Superior temporal gyrus (tissue), 1 donor: Measurements from ENCODE around the gene NRXN3.

Experiments used
- DNase-seq: peaks from one replicate; pipeline ENCODE4 v3.0.0-alpha.2; 2016; ENCODE audit errors: extremely low spot score

Gene NRXN3

GRCh38 chr14:78170203-78170602 lies at the start of gene NRXN3:
Gene NRXN3 (plus strand): TSS chr14:78170373. CDS start chr14:78243094, 72,721 bp downstream.
- peak; percentile 51 for DNase-seq

DNA sequence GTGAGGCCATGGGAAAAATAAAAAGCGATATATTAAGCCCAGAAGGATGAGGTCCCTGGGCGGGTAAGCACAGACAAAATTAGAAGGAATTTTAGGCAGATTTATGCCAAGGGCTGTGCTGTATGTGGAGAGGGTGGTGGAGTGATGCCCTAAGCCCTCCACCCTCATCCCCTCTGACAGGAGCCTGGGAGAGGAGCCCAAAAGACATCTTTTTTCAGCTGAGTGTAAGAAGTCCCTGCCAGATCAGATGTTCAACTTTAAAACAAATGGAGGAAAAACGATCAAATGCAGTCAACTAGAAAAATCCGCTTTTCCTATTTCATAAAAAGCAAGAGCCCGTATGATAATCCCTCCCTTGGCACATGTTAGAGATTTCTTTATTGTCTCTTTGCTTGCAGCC lies 47.7 kb upstream of the NRXN3 start:
- no peak for DNase-seq

DNA sequence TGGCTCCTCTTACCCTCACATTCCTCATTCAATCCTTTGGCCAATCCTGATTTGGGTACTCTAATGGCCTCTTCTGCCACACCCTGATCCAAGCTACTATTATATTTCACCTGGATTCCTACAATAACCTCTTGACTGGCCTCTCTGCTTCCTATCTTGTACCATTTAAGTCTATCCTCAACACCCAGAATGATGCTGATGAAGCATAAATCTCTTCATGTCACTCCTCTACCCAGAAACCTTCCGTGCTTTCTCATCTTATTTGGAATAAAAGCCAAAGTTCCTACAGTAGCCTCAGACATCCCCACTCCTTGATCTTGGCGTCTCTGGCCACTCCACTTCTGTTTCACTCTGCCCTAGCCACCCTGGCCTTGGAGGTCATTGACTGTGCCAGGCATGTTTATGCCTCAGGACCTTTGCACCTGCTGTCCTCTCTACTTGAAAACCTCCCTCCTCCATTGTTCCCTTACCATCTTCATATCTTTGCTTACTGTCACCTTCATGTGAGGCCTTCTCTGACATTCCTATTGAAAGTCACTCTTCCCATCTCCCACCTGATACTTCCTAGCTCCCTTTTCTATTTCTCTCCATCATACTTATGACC lies 46.4 kb upstream of the NRXN3 start:
- no peak for DNase-seq

DNA sequence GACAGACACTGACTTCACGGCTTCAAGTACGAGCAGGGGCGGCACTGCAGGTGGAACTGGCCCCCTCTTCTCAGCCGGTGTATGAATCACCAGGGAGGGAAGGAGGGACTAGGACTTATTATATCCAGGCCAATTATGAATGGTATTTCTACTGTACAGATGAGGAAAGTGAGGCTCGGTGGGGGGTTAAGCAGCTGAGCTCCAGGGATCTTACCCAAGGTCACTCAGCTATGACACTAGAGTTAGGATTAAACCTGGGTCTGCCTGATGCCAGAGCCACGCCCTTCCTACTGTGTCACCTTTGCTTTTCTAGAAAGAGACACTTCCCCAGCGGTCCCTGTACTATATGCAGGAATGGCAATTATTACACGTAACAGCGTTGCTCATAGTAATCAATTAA lies 42.2 kb upstream of the NRXN3 start:
- DNase-seq, result no peak

DNA sequence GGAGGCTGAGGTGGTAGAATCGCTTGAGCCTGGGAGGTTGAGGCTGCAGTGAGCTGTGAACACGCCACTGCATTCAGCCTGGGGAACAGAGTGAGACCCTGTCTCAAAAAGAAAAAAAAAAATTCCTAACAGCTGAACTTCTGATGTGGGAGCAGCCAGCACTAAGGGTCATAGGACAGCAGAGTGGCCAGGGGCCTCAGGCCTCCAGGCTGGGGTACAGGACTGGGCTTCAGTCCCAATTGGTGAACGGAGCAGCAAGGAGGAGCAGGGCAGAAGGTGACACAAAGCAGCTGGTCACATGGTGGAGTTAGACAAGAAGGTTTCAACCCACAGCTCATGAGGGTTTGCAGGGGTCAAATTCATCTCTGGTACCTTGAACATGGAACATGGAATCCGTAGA lies 40.8 kb upstream of the NRXN3 start:
- no peak for DNase-seq

DNA sequence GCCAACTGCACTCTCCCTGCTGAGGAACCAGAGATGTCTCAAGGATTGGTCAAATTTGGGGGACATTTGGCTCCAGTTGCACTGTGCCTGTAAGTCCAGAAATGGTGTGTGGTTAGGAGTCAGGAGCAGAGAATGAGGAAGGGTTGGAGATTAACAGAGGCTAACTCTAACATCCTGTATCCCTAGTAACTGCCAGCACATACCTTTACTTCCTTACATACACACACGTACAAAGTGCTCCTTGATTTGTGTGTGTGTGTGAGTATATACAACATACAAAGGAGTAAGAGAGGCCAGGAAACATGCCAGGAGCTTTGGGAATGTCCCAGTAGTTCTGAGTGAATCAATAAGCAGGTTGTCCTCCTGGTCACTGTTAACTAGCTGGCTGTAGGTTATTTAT lies 39.8 kb upstream of the NRXN3 start:
- no peak for DNase-seq

- DNase-seq, result no peak
These were observed 39.0 kb upstream of the NRXN3 start for GRCh38 chr14:78131201-78131600.

DNA sequence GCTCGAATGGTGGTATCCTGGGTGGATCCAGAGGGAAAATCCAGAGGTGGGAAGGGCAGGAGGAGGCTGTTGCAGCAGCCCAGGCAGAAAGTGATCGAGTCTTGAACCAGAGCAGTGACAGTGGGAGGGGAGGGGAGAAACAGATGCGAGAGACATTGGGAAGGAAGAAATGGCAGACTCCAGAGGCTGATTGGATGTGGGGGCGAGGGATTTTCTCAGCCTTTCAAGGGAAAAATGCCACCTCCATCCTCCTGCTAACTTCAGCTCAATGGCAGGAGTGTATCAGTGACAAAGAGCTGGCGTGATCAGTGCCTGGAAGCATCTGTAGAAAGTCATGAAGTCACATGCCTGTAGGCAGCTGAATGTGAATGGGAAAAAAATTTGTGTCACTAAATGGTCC lies 38.6 kb upstream of the NRXN3 start:
- DNase-seq, result no peak

GRCh38 chr14:78135450-78135891 lies 34.7 kb upstream of the NRXN3 start:
- DNase-seq, result no peak

DNA sequence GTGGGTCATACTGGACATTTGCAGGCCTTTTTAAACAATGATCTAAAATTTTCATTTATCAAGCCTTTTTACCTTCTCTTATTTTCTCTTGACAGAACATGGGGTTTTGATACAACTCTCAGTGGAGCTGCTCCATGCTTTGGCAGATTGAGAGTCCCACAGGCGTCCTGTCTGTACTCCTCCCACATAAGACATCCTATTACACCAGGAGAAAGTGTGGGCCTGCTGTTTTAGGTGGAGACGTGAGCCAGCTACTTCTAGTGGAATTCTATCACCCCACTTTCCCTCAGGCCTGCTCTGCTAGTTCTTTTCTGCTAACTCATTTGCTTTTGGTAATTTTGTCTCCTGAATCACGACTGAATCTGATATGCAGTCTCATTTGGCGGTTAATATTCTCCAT lies 33.5 kb upstream of the NRXN3 start:
- peak; percentile 42 for DNase-seq

GRCh38 chr14:78141590-78141989 lies 28.6 kb upstream of the NRXN3 start:
- DNase-seq, result no peak

DNA sequence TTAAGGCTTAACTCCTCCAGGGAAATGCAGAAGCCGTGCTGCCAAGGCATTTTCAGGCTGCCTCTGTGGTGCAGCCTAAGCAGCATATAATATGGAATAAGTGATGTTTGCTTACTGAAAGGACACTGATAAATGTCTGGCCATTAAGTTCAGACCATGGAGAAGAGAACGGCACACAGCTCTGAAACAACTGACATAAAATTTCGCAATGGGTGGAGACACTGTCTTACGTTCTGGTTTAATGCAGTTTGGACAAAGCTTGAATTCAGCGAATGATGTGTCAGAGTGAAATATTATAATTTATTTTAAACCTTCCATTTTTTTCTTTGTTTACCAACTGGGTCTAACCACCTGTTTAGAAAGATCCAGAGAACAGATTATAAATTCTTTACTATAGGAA lies 27.2 kb upstream of the NRXN3 start:
- no peak for DNase-seq

DNA sequence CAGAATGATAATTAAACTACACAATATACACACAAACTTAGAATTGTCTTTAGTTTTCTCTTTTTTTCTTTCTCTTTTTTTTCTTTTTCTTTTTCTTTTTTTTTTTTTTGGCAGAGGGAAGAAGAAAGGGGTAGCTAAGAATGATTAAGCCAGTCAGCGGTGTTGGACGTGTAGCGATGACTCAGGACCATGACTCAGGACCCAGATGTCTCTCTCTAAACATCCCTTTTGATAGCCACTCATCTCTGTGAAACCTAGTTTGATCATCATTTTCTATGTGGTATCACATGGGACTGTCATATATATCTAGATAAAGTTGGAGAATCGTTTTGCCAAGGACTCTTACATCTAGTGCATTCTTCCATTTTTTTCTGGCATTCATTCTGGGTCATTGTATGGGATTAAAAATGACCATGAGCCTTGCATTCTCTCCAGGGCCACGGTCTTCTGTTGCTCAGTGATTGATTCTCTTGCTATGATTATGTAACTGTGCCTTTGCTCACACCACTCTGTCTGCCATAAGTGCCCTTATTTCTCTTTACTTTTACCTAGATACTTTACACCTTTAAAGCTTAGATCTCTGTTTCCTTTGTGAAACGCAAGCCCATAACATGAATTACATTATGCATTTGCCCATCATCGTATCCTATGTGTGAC lies 26.6 kb upstream of the NRXN3 start:
- DNase-seq, result no peak

DNA sequence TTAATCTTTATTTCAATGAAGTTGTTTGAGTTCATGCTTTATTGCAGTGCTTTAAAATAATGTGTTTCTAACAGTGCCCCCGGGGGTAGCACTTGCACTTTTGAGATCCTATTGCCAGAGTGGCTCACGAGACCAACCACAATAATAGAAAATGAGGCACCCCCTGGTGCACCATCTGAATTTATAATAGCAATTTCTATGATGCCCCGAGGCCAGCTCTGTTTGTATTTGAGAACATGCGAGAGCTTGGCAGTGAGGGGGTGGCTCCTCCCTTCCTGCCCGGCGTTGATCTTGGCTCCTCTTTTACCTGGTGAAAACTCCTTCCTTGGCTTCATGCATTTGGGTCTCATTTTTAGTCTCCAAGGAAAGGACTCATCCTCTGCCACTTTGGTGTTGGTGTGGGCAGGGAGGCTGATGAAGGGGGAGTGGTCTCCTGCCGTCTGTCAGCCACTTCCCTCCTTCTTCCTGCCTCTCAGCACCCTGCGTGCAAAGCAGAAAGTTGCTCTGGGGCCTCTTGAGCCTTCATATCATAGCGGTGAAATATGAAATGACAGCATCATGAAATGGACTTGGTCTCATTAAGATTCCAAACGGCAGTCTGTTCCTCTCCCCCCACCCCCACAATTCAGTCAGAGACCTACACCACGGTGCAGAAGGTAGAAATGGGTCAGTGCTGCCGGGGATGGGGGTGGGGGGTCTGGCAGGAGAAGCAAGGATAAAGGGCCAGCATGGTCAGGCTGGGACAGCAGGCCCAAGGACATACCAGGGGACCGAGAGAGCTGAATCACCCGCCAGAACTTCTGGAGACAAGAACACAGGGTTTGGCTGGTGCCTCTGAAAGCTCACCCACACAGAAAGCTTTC lies 17.7 kb upstream of the NRXN3 start:
- DNase-seq, result no peak

GRCh38 chr14:78153064-78153341 lies 17.2 kb upstream of the NRXN3 start:
- peak; percentile 46 for DNase-seq

- DNase-seq, result no peak
These were observed 15.3 kb upstream of the NRXN3 start for GRCh38 chr14:78154827-78155226.

GRCh38 chr14:78156196-78156595 lies 14.0 kb upstream of the NRXN3 start:
- no peak for DNase-seq

DNA sequence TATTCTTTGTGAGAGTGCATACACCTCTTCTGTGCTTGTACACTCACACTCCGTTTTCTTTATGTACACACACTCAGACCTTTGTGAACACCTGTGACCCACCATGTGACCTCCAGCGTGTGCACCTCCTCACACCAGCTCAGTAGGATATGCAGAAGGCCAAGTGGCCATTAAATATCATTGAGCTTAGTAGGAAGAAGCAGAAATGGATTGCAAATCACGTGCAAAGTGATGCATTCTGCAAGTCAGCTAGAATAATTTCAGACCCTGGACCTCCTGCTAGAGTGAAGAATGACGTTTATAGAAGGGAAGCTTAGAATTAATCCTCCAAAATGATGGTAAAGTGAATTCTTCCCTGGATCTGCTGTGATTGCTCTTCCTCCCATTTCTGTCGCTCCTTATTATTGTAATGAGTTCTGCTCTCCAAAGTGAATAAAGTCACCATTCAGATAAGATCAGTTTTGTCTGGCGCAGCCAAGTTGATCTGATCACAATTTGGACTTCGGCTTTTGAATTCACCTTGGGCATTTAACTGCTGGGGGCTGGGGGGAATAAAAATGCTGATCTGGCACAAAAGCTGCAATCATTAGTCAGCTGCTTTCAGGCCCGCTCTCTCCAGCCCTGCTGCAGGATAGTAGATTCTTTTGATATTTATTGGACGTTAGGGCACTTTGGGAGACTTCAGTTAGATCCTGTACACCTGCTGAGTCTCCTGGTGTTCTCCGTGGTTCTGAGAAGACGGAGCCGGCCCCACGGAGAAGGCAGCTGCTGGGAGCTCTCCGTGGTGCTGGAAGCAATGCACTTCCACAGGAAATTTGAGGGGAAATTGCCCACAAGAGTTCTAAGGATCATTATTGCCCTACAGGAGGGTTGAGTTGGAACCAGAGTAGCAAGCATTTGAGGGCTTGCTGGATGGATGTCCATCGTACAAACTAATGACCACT lies 12.4 kb upstream of the NRXN3 start:
- no peak for DNase-seq

DNA sequence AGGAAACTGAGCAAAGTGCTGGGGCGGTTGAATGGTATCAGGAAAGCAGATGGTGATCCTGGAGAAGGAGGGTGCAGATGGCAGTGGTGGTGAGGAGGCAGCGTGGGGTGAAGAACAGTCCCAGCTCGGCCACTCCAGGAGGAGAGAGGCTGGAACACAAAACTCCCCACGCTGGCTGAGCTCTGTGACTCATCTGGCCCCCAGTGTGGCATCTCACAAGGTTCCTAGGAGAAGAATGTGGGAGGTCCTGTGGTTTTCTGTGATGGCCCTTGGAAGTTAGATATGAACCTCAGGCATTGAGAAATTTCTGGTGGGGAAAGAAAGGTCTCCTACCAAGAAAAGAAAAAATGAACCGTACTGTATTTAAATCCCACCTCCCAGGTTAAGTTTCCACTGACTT lies 8.0 kb upstream of the NRXN3 start:
- DNase-seq, result no peak

DNA sequence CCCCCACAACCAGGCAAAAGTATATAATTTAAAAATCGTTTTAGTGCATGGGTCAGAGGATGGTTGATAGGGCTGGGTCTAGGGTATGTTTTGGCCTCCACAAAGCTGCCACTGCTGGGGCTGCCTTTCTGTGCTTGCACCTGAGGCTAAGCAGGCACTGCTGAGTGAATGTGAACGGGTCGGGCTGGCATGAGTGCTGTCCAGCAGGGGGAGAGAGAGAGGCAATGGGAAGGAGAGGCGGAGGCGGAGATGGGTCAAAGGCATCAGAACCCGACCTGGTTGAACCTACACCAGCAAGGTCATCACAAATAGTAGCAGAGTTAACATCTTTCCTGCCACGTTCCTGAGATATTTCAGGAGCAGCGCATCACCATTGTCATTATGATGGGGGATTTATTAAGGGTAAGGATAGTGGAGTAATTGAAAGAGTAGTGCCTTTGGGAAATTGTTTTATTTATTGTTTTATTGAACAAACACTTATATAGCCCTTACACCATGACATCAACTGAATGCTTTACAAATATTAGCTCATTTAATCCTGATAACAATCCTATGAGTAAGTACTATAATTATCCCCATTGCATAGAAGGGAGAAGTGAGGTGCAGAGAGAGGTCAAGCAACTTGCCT lies 5.8 kb upstream of the NRXN3 start:
- DNase-seq, result no peak

GRCh38 chr14:78172428-78172827 lies 2.3 kb downstream of the NRXN3 start:
- DNase-seq, result no peak
